MM.1S (cell line): ENCODE measurements around the gene DCLK1.

ENCODE experiments used
- DNase-seq: peaks from one replicate; pipeline ENCODE4 v3.0.0-alpha.2; 2015
- H2AFZ ChIP-seq: fragments of 300-600 bp; sonication (generic); 2 replicates; pipeline ENCODE4 v1.6.0; 2016; ENCODE audit warnings: antibody characterized with exemption, low read length
- H3F3A ChIP-seq: fragments of 300-600 bp; sonication (generic); 2 replicates; pipeline ENCODE4 v1.6.1; 2016; ENCODE audit warnings: mild to moderate bottlenecking, antibody characterized with exemption, low read length, moderate library complexity, mixed read lengths; ENCODE audit not compliant: insufficient read depth
- H3K27ac ChIP-seq: fragments of 300-600 bp; sonication (generic); 2 replicates; pipeline ENCODE4 v1.5.1; 2016; ENCODE audit warnings: mild to moderate bottlenecking, low read length
- H3K27me3 ChIP-seq: fragments of 300-600 bp; sonication (generic); replicated peaks from 2 replicates; pipeline ENCODE4 v1.6.0; 2016; ENCODE audit warnings: low read length; ENCODE audit not compliant: insufficient read depth
- H3K36me3 ChIP-seq: fragments of 300-600 bp; sonication (generic); replicated peaks from 2 replicates; pipeline ENCODE4 v1.6.1; 2016; ENCODE audit warnings: mild to moderate bottlenecking, low read length, mixed read lengths; ENCODE audit not compliant: insufficient read depth
- H3K4me1 ChIP-seq: fragments of 300-600 bp; sonication (generic); 2 replicates; pipeline ENCODE4 v1.6.1; 2016; ENCODE audit warnings: low read length, mixed read lengths
- H3K4me2 ChIP-seq: fragments of 300-600 bp; sonication (generic); 2 replicates; pipeline ENCODE4 v1.6.0; 2016; ENCODE audit warnings: low read depth, low read length
- H3K4me3 ChIP-seq: fragments of 300-600 bp; sonication (generic); 2 replicates; pipeline ENCODE4 v1.5.1; 2016; ENCODE audit warnings: low read length, mixed read lengths
- H3K79me2 ChIP-seq: fragments of 300-600 bp; sonication (generic); 2 replicates; pipeline ENCODE4 v1.6.1; 2016; ENCODE audit warnings: mixed run types, low read length, mixed read lengths
- H3K9ac ChIP-seq: fragments of 300-600 bp; sonication (generic); 2 replicates; pipeline ENCODE4 v1.6.1; 2016; ENCODE audit warnings: low read length, mixed read lengths
- H3K9me2 ChIP-seq: fragments of 300-600 bp; sonication (generic); replicated peaks from 2 replicates; pipeline ENCODE4 v1.6.1; 2016; ENCODE audit warnings: mild to moderate bottlenecking, low read length, mixed read lengths; ENCODE audit not compliant: insufficient read depth
- H3K9me3 ChIP-seq: fragments of 300-600 bp; sonication (generic); replicated peaks from 2 replicates; pipeline ENCODE4 v1.6.1; 2016; ENCODE audit warnings: mild to moderate bottlenecking, low read length, mixed read lengths; ENCODE audit not compliant: insufficient read depth
- H4K20me1 ChIP-seq: fragments of 300-600 bp; sonication (generic); 2 replicates; pipeline ENCODE4 v1.6.1; 2016; ENCODE audit warnings: mild to moderate bottlenecking, low read length, moderate library complexity, mixed read lengths; ENCODE audit not compliant: insufficient read depth
- CTCF ChIP-seq: fragments of 300-600 bp; sonication (generic); IDR thresholded peaks from 2 replicates; pipeline ENCODE4 v1.5.1; 2016; ENCODE audit warnings: antibody characterized with exemption, low read length, mixed read lengths
- EZH2 ChIP-seq: fragments of 300-600 bp; sonication (generic); optimal IDR thresholded peaks from 2 replicates; pipeline ENCODE3; 2017; ENCODE audit warnings: low read depth, mild to moderate bottlenecking, antibody characterized with exemption, low read length, mixed read lengths
- EZH2phosphoT487 ChIP-seq: fragments of 300-600 bp; sonication (generic); IDR thresholded peaks from 2 replicates; pipeline ENCODE4 v1.6.1; 2018; ENCODE audit warnings: antibody characterized with exemption, low read length

Gene DCLK1

GRCh38 chr13:35957241-35957731, 173.9 kb downstream of the DCLK1 start:
- no peaks in the 10 kb centered on the region for H3K4me1 ChIP-seq
- H3K4me3 ChIP-seq = no peak overlapping the region
- H3K27me3 ChIP-seq = no peaks in the 10 kb centered on the region
- no peaks in the 10 kb centered on the region for H3K79me2 ChIP-seq
- TF ChIP-seq CTCF (no peak), EZH2phosphoT487 (no peak), EZH2 (no peak)
- H3K36me3 ChIP-seq = no peaks in the 10 kb centered on the region
- H3F3A ChIP-seq = no peaks in the 10 kb centered on the region
- DNase-seq = no peak
- no peaks in the 10 kb centered on the region for H4K20me1 ChIP-seq
- no peaks in the 10 kb centered on the region for H3K9me3 ChIP-seq
- no peak overlapping the region for H2AFZ ChIP-seq
- no peak overlapping the region for H3K9ac ChIP-seq
- H3K27ac ChIP-seq = no peak overlapping the region
- H3K9me2 ChIP-seq = no peaks in the 10 kb centered on the region
- no peak overlapping the region for H3K4me2 ChIP-seq

DNA sequence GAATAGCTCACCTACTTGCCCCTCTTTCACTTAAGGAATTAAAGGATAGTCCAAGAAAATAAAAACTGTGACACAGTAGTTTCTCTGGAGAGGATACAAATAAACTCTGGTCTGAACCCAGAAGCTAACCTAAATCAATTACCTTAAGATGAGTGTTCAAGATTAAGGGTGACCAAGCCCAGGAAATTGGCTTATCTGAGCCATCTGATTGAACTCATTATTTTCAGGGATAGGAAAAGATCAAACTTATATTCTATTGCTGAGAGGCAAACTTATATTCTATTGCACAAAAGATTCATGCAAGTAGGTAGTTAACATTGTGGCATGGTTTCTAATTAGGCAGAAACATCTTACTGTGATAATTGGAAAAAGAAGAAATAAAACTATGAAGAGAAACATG, 175.1 kb downstream of the DCLK1 start:
- Histone ChIP-seq H3F3A (no peaks in the 10 kb centered on the region), H3K4me2 (no peak overlapping the region), H3K4me1 (no peaks in the 10 kb centered on the region), H4K20me1 (no peaks in the 10 kb centered on the region), H3K36me3 (no peaks in the 10 kb centered on the region), H3K79me2 (no peaks in the 10 kb centered on the region), H2AFZ (no peak overlapping the region), H3K4me3 (no peak overlapping the region), H3K9ac (no peak overlapping the region), H3K9me3 (no peaks in the 10 kb centered on the region), H3K27ac (no peak overlapping the region), H3K27me3 (no peaks in the 10 kb centered on the region), H3K9me2 (no peaks in the 10 kb centered on the region)
- no peak for TF ChIP-seq EZH2phosphoT487
- TF ChIP-seq CTCF = no peak
- TF ChIP-seq EZH2 = no peak
- no peak for DNase-seq

DNA sequence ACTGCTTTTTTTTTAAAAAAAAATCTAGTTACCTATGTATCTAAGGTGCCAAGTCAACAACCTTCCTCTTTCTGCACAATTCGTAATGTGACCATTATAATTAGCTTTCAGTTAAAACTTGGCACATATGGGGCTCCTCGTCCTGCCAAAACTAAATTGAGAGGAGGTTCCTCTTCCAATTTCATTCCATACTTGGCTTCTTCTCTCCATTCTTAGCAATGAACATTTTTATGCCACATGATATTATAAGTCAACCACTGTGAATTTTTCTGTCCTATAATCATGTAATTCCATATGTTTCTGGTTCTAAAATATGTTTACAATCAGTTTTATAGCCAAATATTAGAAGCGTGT, 177.0 kb downstream of the DCLK1 start:
- Histone ChIP-seq H3K9ac (no peak overlapping the region), H3K79me2 (no peaks in the 10 kb centered on the region), H3K36me3 (no peaks in the 10 kb centered on the region), H3K27ac (no peak overlapping the region), H3K9me3 (no peaks in the 10 kb centered on the region), H3K27me3 (no peaks in the 10 kb centered on the region), H3F3A (no peaks in the 10 kb centered on the region), H3K4me2 (no peak overlapping the region), H2AFZ (no peak overlapping the region), H3K4me3 (no peak overlapping the region), H4K20me1 (no peaks in the 10 kb centered on the region), H3K9me2 (no peaks in the 10 kb centered on the region), H3K4me1 (no peaks in the 10 kb centered on the region)
- TF ChIP-seq EZH2 = no peak
- no peak for TF ChIP-seq EZH2phosphoT487
- TF ChIP-seq CTCF = no peak
- DNase-seq = no peak
